CD4-positive, alpha-beta T cell treated with Interleukin-15 for 4 hours (primary cell): ENCODE measurements around the gene WDR55.
"Not testable (repeated sequence)": the region's sequence is repeated elsewhere in the genome, so short reads cannot be mapped to it uniquely, and the experiment has no call there.

ENCODE experiments used
- DNase-seq: peaks from one replicate; pipeline ENCODE4 v3.0.0-alpha.2; 2020; ENCODE audit warnings: low spot score

Gene WDR55

DNA sequence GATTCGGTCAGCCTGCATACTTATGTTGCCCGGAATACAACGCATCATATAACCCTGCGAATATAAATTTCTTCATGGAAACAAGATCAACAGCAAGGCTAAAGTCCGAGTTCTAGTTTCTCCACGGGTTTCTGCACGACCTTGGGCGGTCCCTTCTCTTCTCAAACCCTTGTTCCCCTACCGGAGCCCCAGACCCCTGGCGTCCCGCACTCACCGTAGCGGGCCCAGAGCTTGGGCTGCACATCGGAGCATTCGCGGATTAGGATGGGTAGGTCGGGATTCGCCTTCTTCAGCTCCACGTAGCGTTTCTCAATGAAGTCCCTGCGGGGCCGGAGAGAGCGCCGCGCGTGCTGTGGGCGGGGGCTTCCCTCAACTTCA, 17.7 kb upstream of the WDR55 start:
- no peak for DNase-seq

DNA sequence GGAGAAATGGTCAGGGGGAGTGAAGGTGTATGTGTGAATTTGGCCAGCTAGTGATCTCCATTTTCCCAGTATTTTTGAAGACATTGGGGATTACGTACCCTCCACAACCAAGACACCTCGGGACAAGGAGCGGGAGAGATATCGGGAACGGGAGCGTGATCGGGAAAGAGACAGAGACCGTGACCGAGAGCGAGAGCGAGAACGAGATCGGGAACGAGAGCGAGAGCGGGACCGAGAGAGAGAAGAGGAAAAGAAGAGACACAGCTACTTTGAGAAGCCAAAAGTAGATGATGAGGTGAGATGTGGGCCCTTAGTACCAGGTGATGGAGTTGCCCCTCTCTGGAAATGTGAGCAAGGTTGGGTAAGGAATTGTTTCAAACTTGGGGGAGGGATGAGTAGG, 5.8 kb upstream of the WDR55 start:
- no peak for DNase-seq

DNA sequence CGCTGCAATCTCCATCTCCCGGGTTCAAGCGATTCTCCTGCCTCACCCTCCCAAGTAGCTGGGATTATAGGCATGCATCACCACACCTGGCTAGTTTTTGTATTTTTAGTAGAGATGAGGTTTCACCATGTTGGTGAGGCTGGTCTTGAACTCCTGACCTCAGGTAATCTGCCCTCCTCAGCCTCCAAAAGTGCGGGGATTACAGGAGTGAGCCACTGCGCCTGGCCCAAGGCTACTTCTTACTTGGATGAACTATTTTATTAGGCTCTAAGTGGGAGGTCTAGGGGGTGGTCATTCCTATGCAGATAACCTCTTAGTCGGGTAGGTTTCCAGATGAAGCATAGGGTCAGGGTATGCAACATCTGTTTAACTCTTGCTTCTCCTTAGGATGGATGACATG, 4.3 kb upstream of the WDR55 start:
- not testable (repeated sequence) for DNase-seq

DNA sequence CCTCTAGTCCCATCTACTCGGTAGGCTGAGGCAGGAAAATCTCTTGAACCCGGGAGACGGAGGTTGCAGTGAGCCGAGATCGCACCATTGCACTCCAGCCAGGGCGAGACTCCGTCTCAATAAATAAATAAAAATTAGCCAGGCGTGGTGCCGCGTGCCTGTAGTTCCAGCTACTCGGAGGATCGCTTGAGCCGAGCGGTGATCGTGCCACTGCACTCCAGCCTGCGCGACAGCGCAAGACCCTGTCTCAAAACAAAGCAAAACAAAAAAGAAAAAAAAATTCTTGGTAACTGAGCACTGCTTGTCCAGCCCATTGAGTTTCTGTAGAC, 710 bp upstream of the WDR55 start:
- no peak for DNase-seq

DNA sequence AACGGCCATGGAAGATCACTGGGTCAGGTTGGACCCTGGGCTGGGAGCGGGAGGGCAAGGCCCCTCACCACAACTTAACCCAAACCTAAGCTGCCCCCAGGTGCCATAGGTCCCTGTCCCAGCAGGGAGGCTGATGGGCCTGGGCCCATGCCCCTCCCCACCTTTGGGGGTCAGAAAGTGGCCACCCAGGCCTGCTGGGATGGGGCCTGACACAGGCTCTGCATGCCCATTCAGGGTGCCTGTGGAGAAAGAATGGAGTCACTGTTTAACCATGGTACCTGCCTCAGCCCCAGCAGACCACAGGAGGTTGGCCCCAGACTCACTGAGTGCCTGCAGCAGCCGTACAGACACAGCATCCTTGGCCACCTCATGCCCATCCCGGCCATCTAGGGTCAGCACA, 6.3 kb downstream of the WDR55 start:
- DNase-seq = not testable (repeated sequence)

DNA sequence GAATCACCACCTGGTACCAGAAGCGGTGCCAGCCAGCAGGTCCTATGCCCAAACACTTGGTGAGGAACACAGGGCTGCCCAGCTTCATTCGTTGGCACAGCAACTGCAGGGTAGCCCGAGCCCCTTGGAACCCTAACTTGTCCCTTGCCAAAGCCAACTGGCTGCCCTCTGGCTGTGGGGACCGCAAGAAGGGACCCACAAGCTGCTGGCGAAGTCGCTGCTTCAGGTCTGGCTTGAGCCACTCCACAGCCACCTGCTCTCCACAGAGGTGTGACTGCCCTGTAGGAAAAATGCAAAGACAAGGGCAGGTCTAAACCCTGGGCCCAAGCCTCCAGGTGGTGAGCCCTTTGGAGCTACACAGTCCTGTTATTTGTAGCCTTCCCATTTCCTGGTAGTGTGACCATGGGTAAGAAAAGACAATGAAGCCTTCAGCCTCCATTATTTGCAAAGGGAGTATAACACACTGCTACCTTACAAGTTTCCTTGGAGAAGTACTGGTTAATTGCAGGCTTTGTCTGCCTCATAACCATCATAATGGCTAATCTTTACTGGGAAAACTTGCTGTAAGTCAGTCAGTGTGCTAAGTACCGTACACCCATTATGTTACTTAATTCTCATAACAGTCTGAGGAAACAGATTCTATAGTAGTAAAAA, 6.9 kb downstream of the WDR55 start:
- no peak for DNase-seq

DNA sequence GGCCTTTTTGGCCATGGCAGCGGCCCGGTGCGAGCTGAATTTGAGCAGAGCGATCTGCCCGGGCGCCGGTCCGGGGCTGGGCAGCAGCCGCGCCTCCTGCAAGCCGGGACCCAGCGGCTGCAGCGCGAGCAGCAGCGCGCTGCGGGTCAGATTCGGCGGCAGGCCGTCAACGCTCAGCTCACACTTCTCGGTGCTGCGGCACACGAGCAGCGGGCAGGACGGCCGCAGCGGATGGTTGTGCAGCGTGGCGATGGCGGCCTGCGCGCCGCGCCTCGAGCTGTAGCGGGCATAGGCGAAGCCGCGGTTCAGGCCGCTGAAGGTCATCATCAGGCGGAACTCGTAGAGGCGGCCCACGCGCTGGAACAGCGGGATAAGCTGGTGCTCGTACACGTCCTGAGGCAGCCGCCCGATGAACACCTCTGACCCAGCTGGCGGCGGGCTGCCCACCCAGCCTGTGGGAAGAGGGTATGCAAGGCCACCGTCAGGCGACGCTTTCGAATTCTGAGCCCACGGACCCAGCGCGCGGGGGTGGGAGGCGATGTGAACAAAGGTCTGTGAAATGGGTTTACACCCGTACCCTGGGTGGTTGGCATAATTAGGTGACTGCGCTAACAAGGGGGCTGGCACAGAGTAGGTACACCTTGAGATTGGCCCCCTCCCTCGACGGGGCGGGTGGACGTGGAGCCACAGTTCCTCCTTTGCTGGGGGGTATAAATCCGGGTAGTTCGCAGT, 7.9 kb downstream of the WDR55 start:
- no peak for DNase-seq

DNA sequence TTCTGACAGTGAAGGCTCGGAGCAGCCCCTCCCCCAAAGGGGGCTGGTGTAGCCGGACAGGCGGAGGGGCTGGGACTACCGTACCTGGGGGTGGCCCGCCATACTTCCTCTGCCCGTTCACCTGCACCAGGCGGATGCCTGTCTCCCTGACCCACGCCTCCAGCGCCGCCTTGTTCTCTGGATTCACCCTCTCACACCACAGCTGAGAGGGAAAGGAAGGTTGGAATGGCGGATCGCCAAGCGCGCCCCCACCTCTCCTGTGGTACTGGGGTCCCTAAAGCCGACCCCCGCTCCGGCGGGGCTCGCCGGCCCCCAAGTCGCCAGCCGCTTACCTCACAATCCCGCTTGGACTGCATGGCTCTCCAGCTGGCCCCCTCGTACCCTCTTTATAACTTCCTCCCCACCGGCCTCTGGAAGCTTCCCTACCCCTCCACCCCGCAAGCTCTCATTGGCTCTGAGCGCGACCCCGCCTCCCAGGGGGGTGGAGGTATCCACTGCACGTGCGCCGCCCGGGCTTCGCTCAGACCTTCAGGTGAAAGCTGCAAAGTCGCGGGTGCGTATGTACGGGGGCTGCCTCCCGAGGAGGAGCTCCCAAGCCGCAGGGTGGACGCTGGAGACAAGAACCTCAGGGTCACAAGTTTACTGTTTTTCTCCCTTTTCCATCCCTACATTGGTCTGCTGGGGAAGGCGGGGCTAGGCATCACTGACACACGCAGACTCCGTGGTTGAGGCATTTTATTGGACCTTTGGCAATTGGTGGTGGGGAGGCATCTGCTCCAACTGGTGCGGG, 8.7 kb downstream of the WDR55 start, which contains the start of gene DND1:
Gene DND1, minus strand, starts transcription at position 390 of the 790 bp plus-strand sequence. Its CDS starts 34 bp downstream, at position 356.
- no peak for DNase-seq

DNA sequence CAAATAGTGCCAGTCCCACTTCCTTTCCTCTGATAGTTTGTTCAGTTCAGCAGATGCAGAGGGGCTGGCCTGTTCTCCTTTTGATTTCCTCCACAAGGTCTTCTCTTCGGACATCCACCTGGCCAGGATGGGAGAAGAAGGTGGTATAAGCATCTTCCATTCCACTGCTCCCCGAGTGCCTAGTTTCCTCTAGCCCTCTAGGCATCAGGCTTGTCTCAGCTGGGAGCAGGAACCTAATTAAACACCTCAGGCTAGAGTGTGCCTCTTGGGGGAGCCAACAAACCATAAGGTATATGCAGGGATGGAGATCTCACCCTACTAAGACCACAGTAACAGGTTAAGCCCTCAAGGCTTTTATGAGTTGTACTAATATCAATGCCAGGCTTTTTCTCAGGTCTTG, 9.5 kb downstream of the WDR55 start:
- no peak for DNase-seq

DNA sequence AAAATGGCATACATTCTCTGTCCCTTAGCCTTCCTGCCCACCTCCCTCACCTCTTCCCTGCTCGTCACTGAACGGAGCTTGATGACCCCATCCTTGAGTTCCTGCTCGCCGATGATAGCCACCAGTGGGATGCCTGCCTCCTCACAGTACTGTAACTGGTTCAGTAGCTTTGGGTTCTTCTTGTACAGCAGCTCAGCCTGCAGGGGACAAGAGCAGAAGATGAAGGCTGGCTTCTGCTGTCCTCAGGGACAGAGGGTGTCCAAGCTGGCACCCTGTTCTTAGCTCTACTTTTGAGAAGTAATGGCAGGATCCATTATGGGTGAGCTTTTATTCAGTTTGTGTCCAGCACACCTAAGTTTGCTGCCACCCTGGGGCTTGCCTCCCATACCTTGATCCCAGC, 9.9 kb downstream of the WDR55 start:
- DNase-seq = no peak

DNA sequence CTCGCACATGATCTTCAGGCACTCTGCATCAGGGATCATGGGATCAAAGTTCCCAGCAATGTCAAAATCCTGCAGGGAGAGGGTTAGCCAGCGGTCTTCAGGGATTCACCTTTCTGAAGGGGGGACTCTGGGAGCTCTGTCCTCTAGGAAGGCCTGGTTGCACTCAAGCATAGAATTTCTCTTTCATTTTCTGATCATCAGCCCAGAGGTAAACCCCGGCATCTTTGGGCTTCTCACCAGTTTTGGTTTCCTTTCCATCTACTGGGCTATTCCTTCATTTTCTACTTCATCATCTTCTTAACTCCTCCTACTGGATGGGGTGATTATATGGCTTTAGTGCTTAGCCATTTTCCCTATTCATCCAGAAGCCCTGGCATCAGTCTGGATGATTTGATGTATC, 13.2 kb downstream of the WDR55 start:
- DNase-seq = no peak

DNA sequence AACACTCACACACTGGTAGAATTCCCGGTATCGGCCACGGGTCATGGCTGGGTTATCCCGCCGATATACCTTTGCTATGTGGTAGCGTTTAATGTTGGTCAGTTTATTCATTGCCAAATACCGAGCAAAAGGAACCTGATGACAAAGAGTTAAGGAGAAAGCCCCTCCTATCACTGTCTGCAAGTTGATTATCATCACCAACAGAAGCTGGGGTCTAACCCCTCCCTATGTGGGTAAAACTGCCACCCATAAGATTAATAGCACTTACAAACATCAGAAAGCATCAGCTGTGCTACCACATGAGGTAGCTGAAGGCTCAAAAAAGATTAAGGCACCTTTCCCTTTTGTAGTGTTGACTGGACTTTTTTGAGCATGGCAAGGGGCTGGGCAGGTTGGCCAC, 14.3 kb downstream of the WDR55 start:
- DNase-seq = no peak

DNA sequence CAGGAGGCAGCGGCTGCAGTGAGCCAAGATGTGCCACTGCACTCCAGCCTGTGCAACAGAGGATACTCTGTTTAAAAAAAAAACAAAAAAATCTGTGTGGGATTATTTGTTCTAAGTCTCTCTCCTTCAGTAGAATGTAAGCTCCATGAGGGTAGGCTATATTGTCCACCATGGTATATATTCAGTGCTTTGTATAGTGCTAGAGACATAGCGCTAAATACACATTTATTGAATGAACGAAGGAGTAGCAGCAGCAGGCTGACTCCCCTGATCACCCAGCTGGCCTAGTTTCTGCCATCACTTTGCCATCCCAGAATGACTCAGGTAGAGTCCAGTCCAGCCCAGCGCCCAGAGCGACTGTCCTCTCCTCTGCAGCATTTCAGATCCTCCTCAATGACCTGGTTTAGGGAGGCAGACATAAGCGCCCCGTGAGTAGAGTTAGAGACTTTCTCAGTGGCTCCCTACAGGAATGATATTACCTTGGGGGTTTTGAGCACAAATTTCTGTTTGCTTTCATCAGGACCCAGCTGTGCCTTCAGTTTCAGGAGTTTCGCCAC, 25.8 kb downstream of the WDR55 start:
- DNase-seq = no peak

DNA sequence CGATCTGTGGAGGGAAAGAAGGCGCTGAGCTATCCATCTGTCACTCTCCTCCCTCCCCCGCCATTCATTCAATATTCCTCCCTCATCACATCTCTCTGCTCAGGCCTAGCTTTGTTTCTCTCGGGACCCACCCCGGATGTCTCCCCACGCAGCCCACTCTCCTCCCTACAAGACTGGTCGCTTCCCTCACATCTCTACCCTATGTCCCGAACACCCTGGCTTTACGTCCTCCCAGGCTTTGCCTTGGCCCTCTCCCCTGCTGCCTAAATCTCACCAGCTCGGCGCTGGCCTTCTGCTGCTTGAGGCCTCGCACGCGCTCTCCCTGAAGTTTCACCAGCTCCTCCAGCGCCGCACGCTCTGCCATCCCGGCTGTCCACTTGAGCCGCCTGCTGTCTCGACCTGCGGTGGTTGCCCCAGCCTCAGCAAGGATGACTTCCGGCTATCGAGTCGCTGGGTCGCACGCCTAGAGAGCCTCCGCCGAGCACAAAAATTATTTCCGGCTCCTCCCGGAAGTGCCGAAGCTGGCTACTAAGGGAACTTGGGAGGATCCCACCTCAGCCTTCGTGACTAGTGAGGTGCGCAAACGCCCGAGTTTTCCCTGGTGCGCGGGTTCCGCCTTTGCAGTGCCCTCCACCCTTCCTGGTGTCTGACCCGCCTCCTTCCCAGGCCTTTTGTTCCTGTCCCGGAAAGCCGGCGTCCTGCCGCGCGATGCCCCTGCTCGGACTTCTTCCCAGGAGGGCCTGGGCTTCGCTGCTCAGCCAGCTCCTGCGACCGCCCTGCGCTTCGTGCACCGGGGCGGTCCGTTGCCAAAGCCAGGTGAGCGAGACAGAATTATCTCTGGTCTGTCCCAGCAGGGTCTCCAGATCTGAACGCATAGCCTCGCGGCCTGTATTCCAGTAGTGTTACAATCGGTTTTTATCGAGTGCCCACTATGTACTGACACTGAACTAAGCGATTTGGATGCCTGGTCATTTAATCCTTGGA, 26.5 kb downstream of the WDR55 start, which contains the start of the genes HARS1 and HARS2:
Gene HARS1, minus strand, starts transcription at position 430 of the 984 bp plus-strand sequence. Its CDS starts 66 bp downstream, at position 364.
Gene HARS2, plus strand, starts transcription at position 515 of the 984 bp plus-strand sequence. Its CDS starts 194 bp downstream, at position 709.
- DNase-seq = peak; percentile 87

DNA sequence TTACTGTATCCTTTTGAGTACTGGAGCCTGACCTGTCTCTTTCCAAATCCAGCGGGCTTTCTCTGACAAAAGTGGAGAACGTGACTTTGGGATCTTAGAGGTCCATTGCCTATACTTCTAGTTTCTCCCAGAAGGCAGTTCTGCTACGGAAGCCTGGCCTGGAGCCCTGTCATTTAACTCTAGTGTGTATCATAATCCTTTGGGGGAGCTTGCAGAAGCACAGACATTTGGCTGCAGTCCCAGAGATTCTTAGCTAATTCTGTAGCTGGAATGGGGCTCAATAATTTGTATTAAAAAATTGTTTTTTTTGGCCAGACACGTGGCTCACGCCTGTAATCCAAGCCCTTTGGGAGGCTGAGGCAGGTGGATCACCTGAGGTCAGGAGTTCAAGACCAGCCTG, 29.6 kb downstream of the WDR55 start:
- DNase-seq = no peak

DNA sequence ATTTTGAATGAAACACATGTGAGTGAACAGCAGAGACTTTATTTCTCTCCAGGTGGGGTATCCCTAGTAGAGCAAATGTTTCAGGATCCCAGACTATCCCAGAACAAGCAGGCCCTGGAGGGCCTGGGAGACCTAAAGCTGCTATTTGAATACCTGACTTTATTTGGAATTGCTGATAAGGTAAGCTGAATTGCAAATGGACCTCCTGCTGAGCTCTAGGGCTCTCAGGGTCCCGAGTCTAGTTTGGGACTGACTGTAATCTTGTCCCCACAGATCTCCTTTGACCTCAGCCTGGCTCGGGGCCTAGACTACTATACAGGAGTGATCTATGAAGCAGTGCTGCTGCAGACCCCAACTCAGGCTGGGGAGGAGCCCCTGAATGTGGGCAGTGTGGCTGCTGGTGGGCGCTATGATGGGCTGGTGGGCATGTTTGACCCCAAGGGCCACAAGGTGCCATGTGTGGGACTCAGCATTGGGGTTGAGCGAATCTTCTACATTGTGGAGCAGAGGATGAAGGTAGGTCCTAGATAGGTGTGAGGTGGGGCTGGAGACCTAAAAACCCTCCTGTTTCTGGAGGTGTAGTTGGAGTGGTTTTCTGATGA, 32.3 kb downstream of the WDR55 start:
- DNase-seq = no peak

DNA sequence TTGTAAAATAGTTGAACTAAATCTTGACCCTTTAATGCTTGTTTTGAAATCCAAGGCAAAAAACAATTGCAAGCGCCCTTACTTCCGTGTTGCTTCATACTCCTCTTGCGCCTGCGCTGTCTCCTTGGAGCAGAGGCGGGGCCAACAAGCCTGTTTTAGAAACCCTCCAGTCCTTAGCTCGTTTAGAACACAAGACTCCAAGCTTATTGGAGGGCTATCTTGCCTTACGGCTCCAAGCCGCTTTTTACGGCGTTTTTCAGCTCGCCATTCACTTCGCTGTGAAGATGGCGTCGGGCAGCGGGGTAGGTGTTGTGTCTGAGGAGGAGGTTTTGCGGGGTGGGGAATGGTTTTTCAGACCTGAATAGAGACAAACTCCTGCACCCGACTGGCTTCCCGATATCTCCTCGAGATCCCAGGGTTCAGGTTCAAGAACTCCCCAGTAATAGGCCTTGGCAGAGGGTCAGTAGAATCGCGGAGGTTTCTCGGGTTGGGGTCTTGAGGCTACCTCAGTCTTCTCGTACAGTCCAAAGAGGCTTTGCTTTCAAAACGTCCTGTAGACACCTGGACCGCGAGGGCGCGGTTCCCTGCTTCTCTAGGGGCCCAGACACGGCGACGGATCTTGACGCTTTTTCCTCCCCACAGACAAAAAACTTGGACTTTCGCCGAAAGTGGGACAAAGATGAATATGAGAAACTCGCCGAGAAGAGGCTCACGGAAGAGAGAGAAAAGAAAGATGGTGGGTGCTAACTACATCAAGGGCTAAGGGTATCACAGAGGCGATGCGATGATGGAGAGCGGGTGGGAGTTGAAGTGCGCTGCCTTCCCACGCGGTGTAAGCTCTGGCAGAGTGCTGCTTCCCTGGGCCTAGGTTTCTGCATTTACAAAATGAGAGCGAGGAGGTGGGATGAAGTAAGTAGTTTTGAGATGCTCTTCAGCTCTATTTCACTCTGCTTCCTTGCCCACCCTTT, 35.8 kb downstream of the WDR55 start, which contains the start of gene ZMAT2:
Gene ZMAT2, plus strand, starts transcription at position 271 of the 968 bp plus-strand sequence. Its CDS starts 14 bp downstream, at position 285.
- peak; percentile 96 for DNase-seq

DNA sequence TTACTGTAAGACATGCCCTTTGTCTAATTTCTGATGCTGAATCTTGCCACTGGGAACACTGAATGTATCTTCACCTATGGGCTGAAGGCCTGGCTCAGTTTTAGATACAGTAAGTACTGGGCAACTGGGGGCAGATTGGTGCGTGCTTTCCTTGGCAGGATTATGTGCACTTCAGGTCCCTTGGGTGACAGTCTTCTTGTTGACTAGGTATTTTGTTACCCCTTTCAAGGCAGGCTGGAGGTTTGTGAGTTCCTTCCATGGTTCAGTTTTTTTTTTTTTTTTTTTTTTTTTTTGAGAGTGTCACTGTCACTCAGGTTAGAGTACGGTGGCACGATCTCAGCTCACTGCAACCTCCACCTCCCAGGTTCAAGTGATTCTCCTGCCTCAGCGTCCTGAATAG, 43.1 kb downstream of the WDR55 start:
- no peak for DNase-seq

DNA sequence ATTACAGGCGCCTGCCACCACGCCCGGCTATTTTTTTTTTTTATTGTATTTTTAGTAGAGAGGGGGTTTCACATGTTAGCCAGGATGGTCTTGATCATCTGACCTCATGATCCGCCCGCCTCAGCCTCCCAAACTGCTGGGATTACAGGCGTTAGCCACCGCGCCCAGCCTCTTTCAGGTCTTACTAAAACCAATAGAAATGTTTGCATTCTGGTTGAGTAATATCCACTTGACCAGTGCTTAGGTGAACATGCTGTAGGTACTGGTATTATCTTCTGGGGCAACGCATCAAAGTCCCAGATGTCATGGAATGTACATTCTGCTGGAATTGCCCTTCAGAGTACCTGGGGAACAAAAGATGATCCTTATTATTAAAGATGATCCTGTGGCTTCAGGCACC, 44.1 kb downstream of the WDR55 start:
- DNase-seq = not testable (repeated sequence)
